Forelimb muscle (tissue), 1 donor: ENCODE measurements around the gene IL22RA2. TPM values are rescaled to one million over a fixed set of nuclear protein-coding genes. Genes with fewer than 3 reads are reported as not detected.

Experiments used
- DNase-seq: peaks from one replicate; pipeline ENCODE4 v3.0.0-alpha.2; 2013; ENCODE audit warnings: low read depth
- polyA plus RNA-seq: library from polyadenylated mRNA; unstranded; fragments of 120-200 nt; gene quantifications from one replicate; pipeline ENCODE4 v1.2.1, GENCODE V29; 2013; ENCODE audit not compliant: insufficient read length

The IL22RA2 gene
- polyA plus RNA-seq, 1 donor, result not detected

DNA sequence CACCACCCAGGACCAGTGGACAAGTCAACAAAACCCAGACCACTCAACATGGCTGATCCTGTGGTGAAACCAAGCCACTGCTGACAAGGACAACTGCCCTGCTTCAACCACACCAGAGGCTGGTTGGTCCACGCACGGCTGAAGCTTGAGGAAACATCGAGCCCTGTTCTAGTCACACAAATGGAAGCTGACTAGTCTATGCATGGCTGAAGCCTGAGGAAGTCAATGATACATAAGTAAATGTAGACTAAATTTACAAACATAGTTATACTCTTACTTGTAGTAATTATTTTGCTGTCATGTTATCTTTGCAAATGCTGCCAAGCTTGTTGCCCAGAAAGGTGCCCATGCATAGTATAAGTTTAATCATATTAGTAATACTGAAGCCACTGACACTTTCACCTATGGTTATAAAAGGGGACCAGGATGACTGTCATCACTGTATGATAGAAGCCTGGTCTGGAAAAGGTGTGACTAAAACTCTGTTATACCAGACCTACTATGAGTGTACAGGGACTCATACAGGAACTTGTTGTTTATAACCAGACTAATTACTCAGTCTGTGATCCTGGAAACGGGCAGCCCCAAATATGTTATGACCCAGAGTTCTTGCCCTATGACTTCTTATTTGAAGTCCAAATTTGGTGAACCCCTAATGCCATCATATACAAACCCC, 5.6 kb downstream of the IL22RA2 start:
- DNase-seq, result no peak

DNA sequence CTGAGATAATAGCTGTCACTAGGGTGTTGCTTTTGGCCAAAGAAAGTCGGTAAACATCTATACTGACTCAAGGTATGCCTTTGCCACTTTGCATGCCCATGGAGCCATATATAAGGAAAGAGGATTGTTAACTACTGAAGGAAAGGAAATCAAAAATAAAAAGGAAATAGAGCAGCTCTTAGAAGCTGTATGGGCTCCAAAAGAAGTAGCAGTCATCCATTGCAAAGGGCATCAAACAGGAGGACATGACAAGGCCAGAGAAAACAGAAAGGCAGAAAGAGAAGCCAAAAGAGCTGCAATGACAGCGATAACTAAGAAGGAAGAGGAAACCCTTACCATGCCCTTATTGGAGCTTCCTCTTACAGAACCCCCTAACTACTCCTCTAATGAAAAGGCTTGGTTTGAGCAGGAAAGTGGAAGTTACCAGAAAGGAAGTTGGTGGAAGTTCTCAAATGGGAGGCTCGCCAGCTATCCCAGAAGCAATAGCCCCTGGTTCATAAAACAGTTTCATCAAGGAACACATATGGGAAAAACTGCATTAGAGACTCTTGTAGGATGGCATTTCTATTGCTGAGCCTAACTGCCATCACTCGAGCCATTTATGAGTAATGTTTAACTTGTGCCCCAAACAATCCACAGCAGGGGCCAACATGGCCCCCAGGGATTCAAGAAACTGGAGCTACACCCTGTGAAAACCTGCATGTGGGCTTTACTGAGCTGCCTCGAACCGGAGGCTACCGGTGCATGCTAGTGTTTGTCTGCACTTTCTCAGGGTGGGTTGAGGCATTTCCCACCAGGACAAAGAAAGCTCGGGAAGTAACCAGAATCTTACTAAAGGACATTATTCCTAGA, 7.0 kb downstream of the IL22RA2 start:
- no peak for DNase-seq

DNA sequence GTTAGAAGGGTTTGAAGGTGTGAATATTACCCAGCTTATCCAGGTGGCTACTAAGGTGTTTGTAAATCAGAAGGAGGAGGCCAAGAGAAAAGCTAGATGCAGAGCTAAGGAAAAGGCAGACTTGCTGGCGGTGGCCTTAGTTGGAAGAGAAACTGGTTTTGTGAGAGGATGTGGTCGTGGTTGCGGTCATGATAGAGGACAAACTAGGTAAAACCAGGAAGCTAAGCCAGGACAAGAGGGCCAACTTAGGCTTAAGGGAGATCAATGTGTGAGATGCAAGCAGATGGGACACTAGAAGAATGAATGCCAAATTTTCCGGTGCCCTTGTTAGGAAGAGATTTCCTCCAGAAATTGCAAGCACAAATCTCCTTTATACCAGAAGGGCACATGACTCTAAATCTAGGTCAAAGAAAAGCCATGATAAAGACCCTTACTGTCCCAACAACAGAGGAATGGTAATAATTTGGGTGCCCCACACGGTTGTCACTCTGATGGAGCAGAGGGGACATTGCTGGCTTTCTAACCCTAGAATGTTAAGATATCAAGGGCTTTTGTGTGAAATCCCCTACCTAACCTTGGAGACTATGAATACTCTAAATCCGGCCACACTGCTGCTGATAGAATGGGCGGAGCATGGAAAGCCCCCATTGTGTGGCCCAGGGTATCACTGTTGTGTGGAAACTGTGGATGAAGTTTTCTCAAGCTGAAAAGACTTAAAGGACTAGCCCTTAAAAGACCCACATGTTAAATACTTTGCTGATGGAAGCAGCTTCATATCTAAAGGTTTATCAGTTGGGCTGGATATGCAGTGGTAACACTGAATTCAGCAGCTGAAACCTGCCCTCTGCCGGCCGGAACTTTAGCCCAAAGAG, 7.8 kb downstream of the IL22RA2 start:
- no peak for DNase-seq

DNA sequence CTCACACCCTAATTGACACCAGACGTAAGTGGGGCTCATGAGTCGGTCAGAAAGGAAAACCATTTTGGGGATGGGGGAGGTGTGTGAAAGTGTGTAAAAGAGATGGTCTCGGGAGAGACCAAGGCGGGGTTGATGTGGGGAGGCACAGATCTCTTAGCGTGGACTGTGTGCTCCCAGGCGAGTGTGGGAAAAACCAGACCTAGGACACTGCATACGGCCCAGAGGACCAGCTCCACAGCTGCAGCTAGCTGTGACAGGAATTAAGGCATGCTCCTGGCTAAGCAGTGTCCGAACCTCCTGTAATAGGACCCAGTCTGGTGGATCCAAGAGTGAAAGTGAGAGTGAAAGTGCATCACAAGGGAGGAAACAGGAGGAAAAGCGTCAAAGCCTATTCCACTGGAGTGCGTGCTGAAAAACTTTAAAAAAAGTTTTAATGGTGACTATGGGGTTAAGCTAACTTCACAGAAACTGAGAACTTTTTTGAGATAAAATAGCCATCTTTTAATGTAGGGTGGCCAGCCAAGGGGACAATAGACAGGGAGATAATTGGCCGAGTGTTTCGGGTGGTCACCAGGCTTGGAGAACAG, 9.6 kb downstream of the IL22RA2 start:
- no peak for DNase-seq

DNA sequence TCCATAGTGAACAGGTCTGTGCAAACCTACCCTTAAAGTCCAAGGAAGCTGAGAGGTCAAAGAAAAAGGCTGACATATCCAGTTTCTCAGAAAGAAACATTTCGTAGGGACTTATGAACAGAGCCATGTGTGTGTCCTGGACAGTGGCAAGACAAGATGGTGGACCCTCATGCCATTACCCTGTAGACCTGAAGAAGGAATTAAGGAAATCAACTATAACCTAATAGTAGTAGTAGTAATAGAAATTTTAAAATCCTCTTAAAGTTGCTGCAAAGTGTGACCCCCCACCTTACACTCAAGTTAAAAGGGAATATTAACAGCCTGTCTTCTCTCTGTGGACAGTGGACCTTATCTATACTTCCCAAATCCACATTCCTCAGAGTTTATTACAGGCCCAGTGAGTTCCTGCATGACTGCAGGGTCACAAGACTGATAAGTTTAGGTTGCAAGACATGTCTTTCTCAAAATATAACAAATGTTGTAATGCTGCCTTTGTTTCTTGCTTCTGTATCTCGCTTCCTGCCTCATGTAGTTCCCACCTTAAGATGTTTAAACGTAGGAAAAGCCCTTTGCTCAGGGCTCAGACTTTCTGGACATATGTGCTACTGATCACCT, 10.6 kb downstream of the IL22RA2 start:
- DNase-seq, result no peak

DNA sequence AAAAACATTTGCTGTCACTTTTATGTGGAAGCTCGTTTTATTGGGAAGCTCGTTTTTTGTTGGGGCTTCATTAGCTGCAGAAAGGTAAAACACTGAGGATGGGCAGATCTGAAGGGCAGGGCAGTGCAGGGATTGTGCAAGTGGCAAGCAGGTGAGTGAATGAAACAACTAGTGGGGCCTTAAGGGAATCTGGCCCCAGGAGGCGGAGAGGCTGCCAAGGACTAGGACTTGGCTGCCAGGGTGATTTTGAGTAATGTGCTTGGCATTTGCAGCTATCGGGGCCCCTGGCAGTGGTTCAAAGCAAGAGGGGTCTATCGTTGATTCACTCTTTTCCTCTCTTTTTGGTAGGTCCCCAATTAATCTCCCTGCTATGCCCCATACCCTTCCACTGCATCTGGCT, 11.5 kb downstream of the IL22RA2 start:
- no peak for DNase-seq

DNA sequence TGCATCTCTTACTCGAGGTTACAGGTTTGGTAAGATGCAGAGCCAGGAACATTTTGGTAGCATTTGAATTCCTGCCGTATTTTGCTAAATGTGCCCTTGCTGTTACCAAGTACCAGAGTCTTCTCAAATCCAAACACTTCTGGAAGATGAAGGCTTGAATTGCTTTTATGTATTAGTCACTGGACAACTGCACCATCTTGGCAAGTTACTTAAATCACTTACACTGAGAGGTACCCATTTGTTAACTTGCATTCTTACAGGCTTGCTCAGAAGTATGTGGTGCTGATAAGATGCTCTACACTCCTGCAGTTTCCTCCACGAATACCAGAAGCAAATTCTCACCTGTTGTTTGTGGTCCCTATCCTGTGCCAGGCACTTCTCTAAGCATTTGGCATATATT, 12.7 kb downstream of the IL22RA2 start:
- no peak for DNase-seq

DNA sequence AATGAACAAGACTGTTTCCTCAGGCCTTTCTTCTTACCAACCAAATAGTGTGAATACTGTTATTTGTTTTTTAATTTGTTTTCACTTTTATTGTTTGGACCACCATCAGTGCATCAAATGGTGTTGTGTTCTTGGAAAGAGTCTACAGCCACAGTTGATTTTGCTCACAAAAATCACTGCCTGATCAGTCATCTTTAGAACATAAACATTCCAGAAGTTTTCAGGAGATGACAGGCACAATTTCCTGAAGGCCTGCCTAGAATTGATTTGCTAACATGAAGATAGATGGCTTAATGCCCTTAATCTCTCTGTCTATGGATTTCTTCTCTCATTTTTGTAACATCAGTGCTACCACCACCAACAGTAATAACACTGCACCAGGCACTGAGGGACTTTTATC, 13.5 kb downstream of the IL22RA2 start:
- no peak for DNase-seq

DNA sequence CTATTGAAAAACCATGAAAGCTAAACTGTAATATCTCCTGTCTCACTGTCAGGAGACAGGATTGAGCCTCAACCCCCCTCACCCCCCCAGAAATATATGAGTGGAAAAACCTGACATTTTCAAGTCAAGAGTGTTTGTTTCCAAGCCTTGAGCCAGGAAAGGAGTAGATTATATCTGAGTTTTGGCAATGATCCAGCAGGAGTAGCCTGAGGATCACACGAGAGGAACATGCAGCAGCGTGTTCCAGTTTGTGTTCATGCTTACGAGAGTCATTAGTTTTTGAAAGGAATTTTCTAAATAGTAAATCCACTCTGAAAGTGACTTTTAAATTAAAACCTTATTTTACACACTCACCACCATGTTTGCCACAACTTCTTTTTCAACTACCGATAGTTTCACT, 15.8 kb downstream of the IL22RA2 start:
- no peak for DNase-seq

DNA sequence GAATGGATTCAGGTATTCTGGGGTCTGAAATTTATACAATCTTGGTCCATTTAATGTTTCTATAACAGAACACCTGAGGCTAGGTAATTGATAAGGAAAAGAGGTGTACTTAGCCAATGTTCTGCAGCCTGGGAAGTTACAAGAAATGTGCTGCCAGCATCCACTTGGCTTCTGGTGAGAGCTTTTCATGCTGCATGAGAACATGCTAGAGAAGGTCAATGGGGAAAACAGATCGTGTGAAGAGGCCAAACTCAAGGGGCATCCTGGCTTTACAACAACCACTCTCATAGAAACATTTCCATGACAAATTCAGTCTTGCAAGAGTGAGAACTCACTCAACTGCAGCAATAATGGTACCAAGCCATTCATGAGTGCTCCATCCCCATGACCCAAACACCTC, 16.8 kb downstream of the IL22RA2 start:
- DNase-seq, result no peak

DNA sequence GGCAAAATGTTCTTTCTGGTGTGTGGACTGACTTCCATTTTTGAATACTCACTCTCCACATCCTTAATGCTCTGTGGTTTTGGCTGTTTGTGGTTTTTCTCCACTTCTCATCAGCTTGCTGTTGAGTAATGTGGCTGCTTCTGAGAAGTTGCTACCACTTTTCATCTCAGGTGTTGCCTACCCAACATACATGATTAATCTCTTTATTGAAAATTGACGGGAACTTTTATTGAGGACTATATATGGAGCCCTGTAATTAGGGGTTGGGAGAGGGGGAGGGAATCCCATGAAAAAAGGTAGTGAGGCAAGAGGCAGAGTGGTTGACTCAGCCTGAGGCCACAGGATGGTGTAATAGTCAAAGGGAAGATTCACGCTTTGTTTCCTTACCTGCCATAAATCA, 17.6 kb downstream of the IL22RA2 start:
- DNase-seq, result no peak

DNA sequence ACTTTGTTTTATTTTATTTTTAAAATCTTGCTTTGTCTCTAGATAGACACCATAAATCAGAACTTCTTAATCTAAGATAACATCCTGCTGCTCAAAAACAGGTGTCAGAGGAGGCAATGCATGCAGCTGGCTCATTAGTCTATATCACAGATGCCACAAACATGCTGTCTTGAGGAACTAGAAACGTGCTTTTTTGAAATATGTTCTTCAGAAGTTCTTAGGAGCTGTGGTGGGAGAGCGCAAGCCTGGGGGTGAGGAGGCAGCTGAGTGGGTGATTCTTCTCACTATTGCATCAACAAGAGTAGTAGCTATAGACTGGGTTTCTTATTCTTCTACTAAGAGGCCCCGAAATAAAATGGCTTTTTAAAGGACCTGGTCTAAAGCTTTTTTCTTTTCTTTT, 23.4 kb downstream of the IL22RA2 start:
- no peak for DNase-seq

DNA sequence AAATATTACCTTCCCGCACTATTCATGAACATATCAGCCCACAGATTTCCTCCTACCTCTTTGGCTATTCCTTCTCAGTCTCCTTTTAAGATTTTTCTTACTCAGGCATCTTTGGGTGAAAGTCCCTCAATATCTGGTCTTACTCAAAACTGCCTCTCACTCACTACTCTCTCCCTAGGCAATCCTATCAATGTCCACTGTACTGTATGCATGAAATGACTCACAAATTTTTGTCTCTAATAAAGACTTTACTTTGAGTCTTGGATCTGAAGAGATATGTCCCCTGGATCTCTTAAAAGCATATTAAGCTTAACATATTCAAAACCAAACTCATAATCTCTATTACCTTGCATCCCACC, 24.4 kb downstream of the IL22RA2 start:
- no peak for DNase-seq

DNA sequence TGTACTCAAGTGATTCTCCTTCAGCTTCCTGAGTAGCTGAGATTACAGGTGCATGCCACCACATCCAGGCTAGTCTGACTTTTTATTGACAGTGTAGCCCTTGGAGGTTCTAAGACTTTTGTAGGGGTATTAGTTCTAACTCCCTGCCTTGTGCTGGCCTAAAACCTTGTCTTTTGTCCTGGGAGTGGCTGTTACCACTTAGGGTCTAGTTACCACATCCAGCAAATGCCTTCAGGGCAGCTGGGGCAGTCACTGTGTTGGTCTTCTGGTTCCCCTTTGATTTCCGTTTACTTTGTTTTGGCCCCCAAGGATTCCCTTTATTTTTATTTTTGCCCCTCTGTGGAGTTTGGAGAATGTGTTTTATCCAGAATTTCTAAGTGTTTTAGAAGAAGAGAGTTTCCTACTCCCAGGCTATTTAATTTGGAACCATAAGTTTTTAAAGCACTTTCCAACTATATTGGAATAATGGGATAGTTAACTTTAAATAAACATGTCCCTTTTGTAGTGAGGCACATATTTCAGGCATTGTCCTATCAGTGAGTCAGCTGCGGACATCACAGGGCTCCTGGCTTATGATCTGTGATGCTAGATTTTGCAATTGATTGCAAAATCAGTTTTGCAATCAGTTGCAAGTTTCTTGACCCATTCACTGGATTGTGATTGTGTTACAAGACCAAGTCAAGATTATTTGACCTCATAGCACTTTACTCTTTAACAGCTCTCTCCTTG, 25.0 kb downstream of the IL22RA2 start:
- no peak for DNase-seq

DNA sequence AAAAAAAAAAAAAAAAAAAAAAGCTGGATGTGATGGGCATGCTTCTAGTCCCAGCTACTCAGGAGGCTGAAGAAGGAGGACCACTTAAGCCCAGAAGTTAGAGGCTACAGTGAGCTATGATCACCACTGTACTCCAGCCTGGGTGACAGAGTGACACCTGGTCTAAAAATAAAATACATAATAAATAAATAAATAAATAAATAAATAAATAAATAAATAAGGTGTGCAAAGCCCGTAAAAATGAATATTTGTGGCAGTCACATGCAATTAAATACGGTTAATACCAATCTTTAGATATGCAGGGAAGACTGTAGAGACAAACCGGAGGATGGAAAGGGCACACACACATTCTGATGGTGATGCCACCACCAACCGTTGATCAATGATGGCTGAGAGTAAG, 26.2 kb downstream of the IL22RA2 start:
- DNase-seq, result no peak

DNA sequence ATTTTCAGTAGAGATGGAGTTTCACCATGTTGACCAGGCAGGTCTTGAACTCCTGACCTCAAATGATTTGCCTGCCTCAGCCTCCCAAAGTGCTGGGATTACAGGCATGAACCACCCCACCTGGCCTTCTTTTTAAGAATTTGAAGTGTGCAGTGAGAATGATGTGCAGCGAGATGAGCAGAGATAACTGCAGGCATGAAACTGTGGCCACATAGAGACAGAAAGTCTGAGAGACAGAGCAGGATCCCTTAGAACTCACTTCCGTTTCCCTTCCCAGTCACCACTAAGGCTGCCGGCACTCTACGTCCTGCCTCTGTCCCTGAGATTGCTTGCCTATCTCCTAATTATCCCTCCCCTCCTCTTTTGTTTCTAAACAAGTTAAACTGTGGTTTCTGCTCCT, 27.2 kb downstream of the IL22RA2 start:
- no peak for DNase-seq

DNA sequence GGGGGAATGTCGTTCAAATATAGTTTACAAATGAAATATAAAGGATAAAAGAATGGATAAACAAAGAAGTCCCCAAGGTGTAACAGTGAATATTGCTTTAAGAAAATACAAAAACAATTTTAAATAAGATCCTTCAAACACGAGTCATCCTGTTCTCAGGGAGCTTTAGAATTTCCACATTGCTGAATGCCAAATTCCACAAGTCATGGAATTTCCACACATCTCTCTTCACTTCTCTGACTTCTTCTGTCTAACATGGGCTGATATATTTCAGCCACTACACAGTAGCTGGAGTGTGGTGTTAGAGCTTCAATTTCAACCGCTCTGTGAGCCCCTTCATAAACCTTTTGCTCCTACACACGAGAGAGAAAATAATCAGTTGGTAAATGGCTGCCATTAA, 28.0 kb downstream of the IL22RA2 start:
- DNase-seq, result no peak

DNA sequence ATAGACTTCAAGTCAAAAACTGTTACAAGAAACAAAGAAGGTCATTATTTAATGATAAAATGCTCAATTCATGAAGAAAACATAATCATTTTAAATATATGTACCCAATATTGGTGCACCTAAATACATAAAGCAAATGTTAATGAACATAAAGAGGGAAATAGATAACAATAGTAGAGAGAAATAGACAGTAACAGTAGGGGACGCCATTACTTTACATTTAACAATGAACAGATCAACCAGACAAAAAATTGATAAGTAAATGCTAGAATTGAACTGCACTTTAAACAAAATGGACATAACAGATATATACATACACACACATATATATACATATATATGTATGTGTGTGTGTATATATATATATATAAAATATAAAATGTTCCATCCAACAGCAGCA, 37.4 kb downstream of the IL22RA2 start:
- DNase-seq, result no peak

DNA sequence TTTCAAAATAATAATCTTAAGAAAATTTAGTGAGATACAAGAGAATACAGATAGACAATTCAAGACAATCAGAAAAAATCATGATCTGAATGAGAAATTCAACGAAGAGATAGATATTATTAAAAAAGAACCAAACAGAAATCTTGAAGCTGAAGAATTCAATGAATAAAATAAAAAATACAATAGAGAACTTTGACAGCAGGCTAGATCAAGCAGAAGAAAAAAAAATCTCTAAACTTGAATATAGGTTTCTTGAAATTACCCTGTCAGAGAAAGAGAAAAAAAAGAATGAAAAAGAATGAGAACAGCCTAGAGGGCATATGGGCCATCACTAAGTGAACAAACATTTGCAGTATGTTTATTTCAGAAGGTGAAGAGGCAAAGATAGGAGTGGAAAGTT, 39.0 kb downstream of the IL22RA2 start:
- no peak for DNase-seq

DNA sequence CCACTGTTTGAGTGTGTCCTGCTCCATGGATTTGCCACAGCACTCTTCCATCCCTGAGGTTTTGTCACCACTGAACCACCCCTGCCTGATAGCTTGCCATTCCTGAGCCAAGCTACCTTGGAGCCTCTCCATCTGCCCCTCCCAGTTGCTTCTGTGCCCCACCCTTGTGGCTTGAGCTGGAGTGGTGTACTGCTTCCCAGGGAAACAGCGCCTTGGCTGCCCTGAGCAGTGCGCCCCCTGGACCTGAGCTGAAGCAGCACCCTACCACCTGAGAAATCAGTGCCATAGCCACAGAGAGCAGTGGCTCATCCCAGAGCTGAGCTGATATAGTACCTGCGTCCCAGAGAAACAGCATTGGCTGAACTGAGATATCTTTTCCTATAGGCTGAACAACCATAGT, 40.3 kb downstream of the IL22RA2 start:
- no peak for DNase-seq

DNA sequence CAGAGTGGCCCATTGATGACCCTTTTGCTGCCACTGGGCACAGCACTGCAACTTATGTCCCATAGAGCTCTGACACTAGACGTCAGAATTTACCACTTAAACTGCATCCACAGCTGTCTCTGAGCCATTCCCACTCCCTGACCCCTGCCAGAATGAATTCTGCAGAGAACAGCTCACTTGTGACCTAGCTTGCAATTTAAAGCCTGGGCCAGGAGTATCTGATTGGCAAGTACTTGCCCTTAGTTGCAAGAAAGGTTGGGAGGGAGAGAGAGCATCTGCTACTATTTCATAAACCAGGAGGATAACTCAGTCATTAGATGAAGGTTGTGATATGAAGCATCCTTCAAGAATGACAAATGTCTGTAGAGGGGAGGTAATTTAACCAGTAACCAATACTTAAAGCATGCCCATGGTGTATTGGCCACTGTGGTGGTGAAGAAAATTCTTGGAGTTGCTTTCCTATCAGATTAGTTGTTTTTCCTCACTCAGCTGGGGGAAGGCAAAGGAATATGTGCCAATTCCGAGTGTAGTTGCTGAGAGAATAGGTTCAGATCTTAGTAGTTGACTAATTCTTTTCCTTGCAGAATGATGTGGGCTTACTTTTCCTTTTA, 46.5 kb downstream of the IL22RA2 start:
- DNase-seq, result no peak
